ENCODE measurements around the gene PTGS2. TPM values are rescaled to one million over a fixed set of nuclear protein-coding genes. Genes with fewer than 3 reads are reported as not detected.

PTGS2 gene
- total RNA-seq (2021): 0.35 and 0.37 TPM in 2 replicates
- long read RNA-seq: 0 reads

DNA sequence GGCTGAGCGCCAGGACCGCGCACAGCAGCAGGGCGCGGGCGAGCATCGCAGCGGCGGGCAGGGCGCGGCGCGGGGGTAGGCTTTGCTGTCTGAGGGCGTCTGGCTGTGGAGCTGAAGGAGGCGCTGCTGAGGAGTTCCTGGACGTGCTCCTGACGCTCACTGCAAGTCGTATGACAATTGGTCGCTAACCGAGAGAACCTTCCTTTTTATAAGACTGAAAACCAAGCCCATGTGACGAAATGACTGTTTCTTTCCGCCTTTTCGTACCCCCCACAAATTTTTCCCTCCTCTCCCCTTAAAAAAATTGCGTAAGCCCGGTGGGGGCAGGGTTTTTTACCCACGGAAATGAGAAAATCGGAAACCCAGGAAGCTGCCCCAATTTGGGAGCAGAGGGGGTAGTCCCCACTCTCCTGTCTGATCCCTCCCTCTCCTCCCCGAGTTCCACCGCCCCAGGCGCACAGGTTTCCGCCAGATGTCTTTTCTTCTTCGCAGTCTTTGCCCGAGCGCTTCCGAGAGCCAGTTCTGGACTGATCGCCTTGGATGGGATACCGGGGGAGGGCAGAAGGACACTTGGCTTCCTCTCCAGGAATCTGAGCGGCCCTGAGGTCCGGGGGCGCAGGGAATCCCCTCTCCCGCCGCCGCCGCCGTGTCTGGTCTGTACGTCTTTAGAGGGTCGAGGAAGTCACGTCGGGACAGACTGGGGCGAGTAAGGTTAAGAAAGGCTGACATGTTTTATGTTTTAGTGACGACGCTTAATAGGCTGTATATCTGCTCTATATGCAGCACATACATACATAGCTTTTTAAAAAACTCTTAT is at the start of gene PTGS2:
Gene PTGS2 (minus strand): TSS at position 179 of the 817 bp plus-strand sequence. CDS start 133 bp downstream, at position 46.
- H2BK20ac ChIP-seq (ENCODE audit: low read depth, low read length, poor library complexity, severe bottlenecking): no peak within 1 kb of the TSS
- Mint-ChIP-seq H3K27ac (peak within 1 kb of the TSS; percentile 74 to 95 (median 91)), H3K9me3 (no peaks in the 10 kb centered on the region), H3K27me3 (ENCODE audit: low read depth) (peaks cover 17% of the 10 kb centered on the region), H3K4me3 (peak within 1 kb of the TSS; percentile 88 to 94), H3K36me3 (ENCODE audit: insufficient read depth in 1 of 3, low read depth in 3 of 3) (no peaks in the 10 kb centered on the region), H3K4me1 (peaks cover 11% of the 10 kb centered on the region in 2 experiments; a peak in 3 of 4 replicates)
- peak within 1 kb of the TSS; percentile 77 for H3K4me2 ChIP-seq (ENCODE audit: insufficient read depth, insufficient read length, low read length)
- no peaks in the 10 kb centered on the region for H3K9me3 ChIP-seq (ENCODE audit: control insufficient read depth, low read depth, low read length)
- H2BK5ac ChIP-seq (ENCODE audit: insufficient read length, low read length): no peak within 1 kb of the TSS
- peaks cover 8% of the 10 kb centered on the region for H3K23me2 ChIP-seq (ENCODE audit: insufficient read length, low read depth, low read length, poor library complexity, severe bottlenecking)
- H3K23ac ChIP-seq (ENCODE audit: insufficient read length, low read depth, low read length): no peak within 1 kb of the TSS
- H4K20me1 ChIP-seq (ENCODE audit: control insufficient read depth, insufficient read depth, insufficient read length): no peaks in the 10 kb centered on the region
- no peak within 1 kb of the TSS for H3K56ac ChIP-seq (ENCODE audit: insufficient read length, low read depth, low read length)
- no peaks in the 10 kb centered on the region for H3K4me1 ChIP-seq (ENCODE audit: insufficient read depth, low read length)
- no peak within 1 kb of the TSS for H3K4ac ChIP-seq (ENCODE audit: low read depth, low read length)
- no peak within 1 kb of the TSS for H2BK120ac ChIP-seq (ENCODE audit: low read depth, low read length, poor library complexity, severe bottlenecking)
- peak; percentile 95 for DNase-seq
- H4K5ac ChIP-seq (ENCODE audit: insufficient read length, low read depth, low read length): no peak within 1 kb of the TSS
- no peak within 1 kb of the TSS for H4K8ac ChIP-seq (replicated peaks; ENCODE audit: insufficient read length, low read depth, low read length)
- no peak within 1 kb of the TSS for H2BK12ac ChIP-seq (ENCODE audit: insufficient read length, low read depth, low read length)
- no peaks in the 10 kb centered on the region for H3K79me1 ChIP-seq (ENCODE audit: insufficient read depth, low read depth, low read length, poor library complexity, severe bottlenecking)
- H3K79me2 ChIP-seq (ENCODE audit: insufficient read depth, low read length): no peaks in the 10 kb centered on the region
- H3T11ph ChIP-seq (ENCODE audit: low read length): no peak within 1 kb of the TSS
- no peak within 1 kb of the TSS for H3K27ac ChIP-seq (ENCODE audit: insufficient read length, low read depth, low read length)
- H3K14ac ChIP-seq (ENCODE audit: insufficient read depth, low read length): peak within 1 kb of the TSS; percentile 14; the same call in 1 of the 2 replicates
- H2AFZ ChIP-seq (ENCODE audit: low read length): peak within 1 kb of the TSS; percentile 66
- no peak within 1 kb of the TSS for H2BK15ac ChIP-seq (ENCODE audit: low read depth, low read length)
- no peaks in the 10 kb centered on the region for H3K27me3 ChIP-seq (ENCODE audit: insufficient read depth, low read length)
- peak within 1 kb of the TSS; percentile 15 for H3K9ac ChIP-seq (ENCODE audit: extremely low read depth, insufficient read length, low read length)
- H4K91ac ChIP-seq (ENCODE audit: insufficient read length, low read depth, low read length): no peak within 1 kb of the TSS
- TF ChIP-seq, protein P1, sequence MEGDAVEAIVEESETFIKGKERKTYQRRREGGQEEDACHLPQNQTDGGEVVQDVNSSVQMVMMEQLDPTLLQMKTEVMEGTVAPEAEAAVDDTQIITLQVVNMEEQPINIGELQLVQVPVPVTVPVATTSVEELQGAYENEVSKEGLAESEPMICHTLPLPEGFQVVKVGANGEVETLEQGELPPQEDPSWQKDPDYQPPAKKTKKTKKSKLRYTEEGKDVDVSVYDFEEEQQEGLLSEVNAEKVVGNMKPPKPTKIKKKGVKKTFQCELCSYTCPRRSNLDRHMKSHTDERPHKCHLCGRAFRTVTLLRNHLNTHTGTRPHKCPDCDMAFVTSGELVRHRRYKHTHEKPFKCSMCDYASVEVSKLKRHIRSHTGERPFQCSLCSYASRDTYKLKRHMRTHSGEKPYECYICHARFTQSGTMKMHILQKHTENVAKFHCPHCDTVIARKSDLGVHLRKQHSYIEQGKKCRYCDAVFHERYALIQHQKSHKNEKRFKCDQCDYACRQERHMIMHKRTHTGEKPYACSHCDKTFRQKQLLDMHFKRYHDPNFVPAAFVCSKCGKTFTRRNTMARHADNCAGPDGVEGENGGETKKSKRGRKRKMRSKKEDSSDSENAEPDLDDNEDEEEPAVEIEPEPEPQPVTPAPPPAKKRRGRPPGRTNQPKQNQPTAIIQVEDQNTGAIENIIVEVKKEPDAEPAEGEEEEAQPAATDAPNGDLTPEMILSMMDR (conservative IDR thresholded peaks at IDR 0.05): peak; percentile 67
- no peak within 1 kb of the TSS for H3K18ac ChIP-seq (ENCODE audit: insufficient read length, low read depth, low read length)
- WGBS (ENCODE audit: extremely low coverage, insufficient read length, low lambda C conversion rate): no CpG with 5 or more reads among the region's 52 CpGs
- H2AK5ac ChIP-seq (ENCODE audit: insufficient read length, low read length): no peak within 1 kb of the TSS
